WI38 (cell line): ENCODE data around the gene CHRM4.
"Not testable (repeated sequence)": the region's sequence is repeated elsewhere in the genome, so short reads cannot be mapped to it uniquely, and the experiment has no call there.

Experiments
- H3K4me3 ChIP-seq: 2 replicates; pipeline ENCODE4 v1.5.1; 2011; ENCODE audit warnings: low read depth, mild to moderate bottlenecking, control low read depth, low read length
- CTCF ChIP-seq: IDR thresholded peaks from 2 replicates; pipeline ENCODE4 v1.5.1; 2012; ENCODE audit warnings: low read depth, mild to moderate bottlenecking, control low read depth, low read length

Gene CHRM4

DNA sequence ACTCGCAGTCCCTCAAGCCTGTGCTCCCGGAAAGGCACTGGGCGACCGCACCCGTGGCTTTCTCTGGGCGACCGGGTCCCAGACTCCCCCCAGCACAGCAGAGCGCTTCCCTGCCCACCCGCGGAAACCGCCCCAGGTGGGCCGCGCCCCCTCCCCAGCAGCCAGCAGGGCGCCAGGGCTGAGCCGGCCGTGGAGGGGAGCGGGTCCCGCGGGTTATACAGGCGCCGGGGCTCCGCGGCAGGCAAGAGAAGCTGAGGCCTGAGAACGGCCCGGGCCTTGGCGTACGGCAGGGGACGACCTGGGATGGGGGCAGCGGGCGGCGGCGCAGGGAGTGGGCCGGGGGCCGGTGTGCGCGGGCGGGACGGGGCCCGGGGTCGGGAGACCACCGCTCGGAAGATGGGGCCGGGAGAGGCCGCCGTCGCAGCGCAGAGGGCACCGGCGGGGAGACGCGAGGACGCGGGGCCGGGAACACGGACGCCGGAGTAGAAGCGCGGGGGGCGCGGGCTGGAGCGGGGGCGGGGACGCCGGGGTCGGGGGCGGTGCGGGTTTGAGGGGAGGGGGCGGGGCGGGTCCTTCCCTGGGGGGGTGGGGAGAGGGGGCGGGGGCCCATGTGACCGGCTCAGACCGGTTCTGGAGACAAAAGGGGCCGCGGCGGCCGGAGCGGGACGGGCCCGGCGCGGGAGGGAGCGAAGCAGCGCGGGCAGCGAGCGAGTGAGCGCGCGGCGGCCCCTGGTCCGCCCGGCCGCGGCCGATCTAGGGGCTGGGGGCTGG is 10.3 kb downstream of the CHRM4 start, which contains the start of gene MDK:
Gene MDK, plus strand, starts transcription at position 622 of the 771 bp plus-strand sequence. CDS start 389 bp downstream, outside the sequence.
- H3K4me3 ChIP-seq = peak within 1 kb of the TSS; percentile 64
- TF ChIP-seq CTCF = no peak

DNA sequence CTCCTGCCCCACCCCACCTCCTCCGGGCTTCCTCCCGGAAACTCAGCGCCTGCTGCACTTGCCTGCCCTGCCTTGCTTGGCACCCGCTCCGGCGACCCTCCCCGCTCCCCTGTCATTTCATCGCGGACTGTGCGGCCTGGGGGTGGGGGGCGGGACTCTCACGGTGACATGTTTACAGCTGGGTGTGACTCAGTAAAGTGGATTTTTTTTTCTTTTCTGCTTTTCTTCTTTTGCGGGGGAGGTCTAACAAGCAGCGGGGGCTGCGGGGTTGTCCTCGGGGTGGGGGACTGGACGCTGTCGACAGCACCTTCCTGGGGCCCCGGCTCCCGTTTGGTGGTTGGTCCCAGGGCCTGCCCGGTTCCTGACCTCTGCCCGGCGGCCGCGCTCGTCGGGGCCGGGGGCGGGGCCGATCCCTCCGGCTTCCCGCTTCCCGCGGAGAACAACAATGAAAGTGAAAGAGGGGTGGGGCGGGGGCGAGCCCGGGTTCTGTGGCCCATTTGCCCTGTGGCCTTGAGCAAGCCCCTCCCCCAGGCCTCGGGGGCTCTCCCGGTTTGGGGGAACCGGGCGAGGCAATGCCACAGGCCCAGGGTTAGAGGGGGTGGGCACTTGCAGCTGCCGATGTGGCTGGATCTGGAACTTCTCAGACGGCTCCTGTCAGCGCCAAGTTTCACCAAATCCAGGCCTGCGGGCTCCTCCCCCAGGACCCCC is 11.1 kb downstream of the CHRM4 start:
- TF ChIP-seq CTCF = no peak

DNA sequence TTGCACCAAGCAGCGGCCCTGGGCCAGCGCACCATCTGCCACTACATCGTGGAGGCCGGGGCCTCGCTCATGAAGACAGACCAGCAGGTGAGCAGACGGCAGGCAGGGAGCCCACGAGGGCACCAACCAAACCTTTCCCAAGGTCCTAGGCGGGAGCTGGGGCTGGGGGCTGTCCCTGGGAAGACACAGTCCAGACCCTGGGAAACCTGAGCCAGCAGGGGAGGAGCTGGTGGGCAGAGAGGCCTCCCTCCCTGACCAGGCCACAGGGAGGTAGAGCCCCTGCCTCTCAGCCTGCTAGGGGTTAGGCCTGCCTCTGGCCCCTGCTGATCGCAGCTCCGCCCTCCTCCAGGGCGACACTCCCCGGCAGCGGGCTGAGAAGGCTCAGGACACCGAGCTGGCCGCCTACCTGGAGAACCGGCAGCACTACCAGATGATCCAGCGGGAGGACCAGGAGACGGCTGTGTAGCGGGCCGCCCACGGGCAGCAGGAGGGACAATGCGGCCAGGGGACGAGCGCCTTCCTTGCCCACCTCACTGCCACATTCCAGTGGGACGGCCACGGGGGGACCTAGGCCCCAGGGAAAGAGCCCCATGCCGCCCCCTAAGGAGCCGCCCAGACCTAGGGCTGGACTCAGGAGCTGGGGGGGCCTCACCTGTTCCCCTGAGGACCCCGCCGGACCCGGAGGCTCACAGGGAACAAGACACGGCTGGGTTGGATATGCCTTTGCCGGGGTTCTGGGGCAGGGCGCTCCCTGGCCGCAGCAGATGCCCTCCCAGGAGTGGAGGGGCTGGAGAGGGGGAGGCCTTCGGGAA is 11.9 kb downstream of the CHRM4 start:
- H3K4me3 ChIP-seq = not testable (repeated sequence)

More for the DNA sequence above, 11.1 kb downstream of the CHRM4 start:
- peak overlapping the region; percentile 56 for H3K4me3 ChIP-seq

GRCh38 chr11:46378811-46379481 is 12.6 kb downstream of the CHRM4 start:
- no peak for TF ChIP-seq CTCF
- no peak overlapping the region for H3K4me3 ChIP-seq

DNA sequence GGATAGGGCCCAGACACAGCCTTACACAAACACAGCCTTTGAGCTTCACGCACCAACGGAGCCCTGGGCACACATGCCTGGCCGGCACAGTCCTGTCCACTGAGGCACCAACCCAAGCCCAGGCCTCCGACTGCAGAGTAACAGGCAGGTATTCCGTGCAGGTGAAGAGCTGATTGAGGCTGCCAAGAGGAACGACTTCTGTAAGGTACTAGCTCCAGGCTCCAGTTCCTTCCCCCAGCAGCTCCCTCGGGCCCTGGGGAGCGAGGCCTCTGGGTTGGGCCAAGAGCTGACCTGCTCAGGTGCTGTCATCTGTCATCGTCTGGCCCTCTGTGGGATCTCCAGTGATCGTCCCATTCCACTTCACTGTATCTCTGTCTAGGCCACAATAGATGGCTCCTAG is 13.3 kb downstream of the CHRM4 start:
- no peak overlapping the region for H3K4me3 ChIP-seq
- no peak for TF ChIP-seq CTCF

GRCh38 chr11:46377831-46378230 is 13.7 kb downstream of the CHRM4 start:
- TF ChIP-seq CTCF = no peak
- H3K4me3 ChIP-seq = no peak overlapping the region

GRCh38 chr11:46377290-46377689 is 14.3 kb downstream of the CHRM4 start:
- no peak for TF ChIP-seq CTCF
- no peak overlapping the region for H3K4me3 ChIP-seq
